ENCODE measurements around the gene RALGAPA2.
A peak's percentile ranks its signal among the peaks of the same experiment; 100 is the strongest.

Gene RALGAPA2

GRCh38 chr20:20655883-20656282 is 56.6 kb downstream of the RALGAPA2 start:
- ATAC-seq = no peak
- no peak for TF ChIP-seq ZNF8 (CRISPR knock-in tag; IDR thresholded peaks at IDR 0.05)
- TF ChIP-seq TOX (CRISPR knock-in tag; IDR thresholded peaks at IDR 0.05; ENCODE audit: borderline replicate concordance) = no peak
- TF ChIP-seq CREB5 (CRISPR knock-in tag; IDR thresholded peaks at IDR 0.05; ENCODE audit: low read depth) = no peak
- no peak for TF ChIP-seq OSR1 (CRISPR knock-in tag; IDR thresholded peaks at IDR 0.05)
- TF ChIP-seq RARB (CRISPR knock-in tag; IDR thresholded peaks at IDR 0.05) = no peak
- TF ChIP-seq CSDC2 (CRISPR knock-in tag; IDR thresholded peaks at IDR 0.05) = no peak
- TF ChIP-seq SNAI2 (CRISPR knock-in tag; IDR thresholded peaks at IDR 0.05) = no peak
- TF ChIP-seq CSRNP3 (CRISPR knock-in tag; IDR thresholded peaks at IDR 0.05) = no peak
- no peak for TF ChIP-seq ISL1 (CRISPR knock-in tag; IDR thresholded peaks at IDR 0.05)
- no peak for TF ChIP-seq TCF4 (CRISPR knock-in tag; IDR thresholded peaks at IDR 0.05; ENCODE audit: borderline replicate concordance)
- no peak for TF ChIP-seq POU6F1 (CRISPR knock-in tag; IDR thresholded peaks at IDR 0.05; ENCODE audit: borderline replicate concordance, low read depth)
- TF ChIP-seq ARNTL (CRISPR knock-in tag; IDR thresholded peaks at IDR 0.05; ENCODE audit: borderline replicate concordance, low read depth) = no peak
- no peak for TF ChIP-seq PPARA (CRISPR knock-in tag; IDR thresholded peaks at IDR 0.05; ENCODE audit: borderline replicate concordance)
- no peak for TF ChIP-seq PATZ1 (CRISPR knock-in tag; IDR thresholded peaks at IDR 0.05; ENCODE audit: borderline replicate concordance)
- no peak for TF ChIP-seq ZFP3 (CRISPR knock-in tag; IDR thresholded peaks at IDR 0.05)
- TF ChIP-seq ESRRG (CRISPR knock-in tag; IDR thresholded peaks at IDR 0.05) = no peak
- TF ChIP-seq ZNF70 (CRISPR knock-in tag; IDR thresholded peaks at IDR 0.05) = no peak

- TF ChIP-seq ZNF8 (CRISPR knock-in tag; IDR thresholded peaks at IDR 0.05) (no peak), GLIS3 (CRISPR knock-in tag; IDR thresholded peaks at IDR 0.05) (no peak), ZC3H10 (CRISPR knock-in tag; IDR thresholded peaks at IDR 0.05) (no peak), ZNF565 (CRISPR knock-in tag; conservative IDR thresholded peaks at IDR 0.05; ENCODE audit: low read depth) (no peak), TSHZ2 (CRISPR knock-in tag; IDR thresholded peaks at IDR 0.05) (no peak), ZNF70 (CRISPR knock-in tag; IDR thresholded peaks at IDR 0.05) (no peak), ARNTL (CRISPR knock-in tag; IDR thresholded peaks at IDR 0.05; ENCODE audit: borderline replicate concordance, low read depth) (no peak), OSR1 (CRISPR knock-in tag; IDR thresholded peaks at IDR 0.05) (no peak), CREB5 (CRISPR knock-in tag; IDR thresholded peaks at IDR 0.05; ENCODE audit: low read depth) (no peak), BACH2 (CRISPR knock-in tag; IDR thresholded peaks at IDR 0.05; ENCODE audit: borderline replicate concordance) (no peak), ZFP30 (CRISPR knock-in tag; IDR thresholded peaks at IDR 0.05) (no peak), PATZ1 (CRISPR knock-in tag; IDR thresholded peaks at IDR 0.05; ENCODE audit: borderline replicate concordance) (no peak)
- ATAC-seq = peak; percentile 42; the same call in 2 of the 3 replicates
These were observed 62.5 kb downstream of the RALGAPA2 start for GRCh38 chr20:20649945-20650344.
